Activated naive CD4-positive, alpha-beta T cell treated with anti-CD3 and anti-CD28 coated beads for 36 hours (primary cell): ENCODE data around the gene PI4K2B. TPM values are rescaled to one million over a fixed set of nuclear protein-coding genes. Genes with fewer than 3 reads are reported as not detected.
A peak's percentile ranks its signal among the peaks of the same experiment; 100 is the strongest.
"Not testable (repeated sequence)": the region's sequence is repeated elsewhere in the genome, so short reads cannot be mapped to it uniquely, and the experiment has no call there.

ENCODE experiments used
- CTCF ChIA-PET: fragments of 350-600 bp; sonication (Branson Sonifier 250); formaldehyde crosslinking; loops from one replicate; lab custom pipeline; 2021; ENCODE audit warnings: antibody characterized with exemption; lab: Charles Lee
- DNase-seq: peaks from one replicate; pipeline ENCODE4 v3.0.0-alpha.2; 2020
- H3K27ac Mint-ChIP-seq: one replicate; pipeline ENCODE4 v1.8.0; 2021; ENCODE audit warnings: mild to moderate bottlenecking, mixed read lengths
- H3K27me3 Mint-ChIP-seq: one replicate; pipeline ENCODE4 v1.8.0; 2021; ENCODE audit warnings: low read depth, mixed read lengths
- H3K36me3 Mint-ChIP-seq: one replicate; pipeline ENCODE4 v1.8.0; 2021; ENCODE audit warnings: low read depth, mixed read lengths
- H3K4me1 Mint-ChIP-seq: one replicate; pipeline ENCODE4 v1.8.0; 2021; ENCODE audit warnings: low read depth, mixed read lengths
- H3K4me3 Mint-ChIP-seq: one replicate; pipeline ENCODE4 v1.8.0; 2021; ENCODE audit warnings: mild to moderate bottlenecking, moderate library complexity, mixed read lengths
- H3K9me3 Mint-ChIP-seq: one replicate; pipeline ENCODE4 v1.8.0; 2021; ENCODE audit warnings: mixed read lengths
- intact Hi-C: fragments of 100-400 bp; cut with micrococcal nuclease; formaldehyde crosslinking; loops from one replicate; pipeline ENCODE4 v1.15.1; 2023
- total RNA-seq, 2 experiments: library from RNA; stranded (reverse); gene quantifications; one replicate each; pipeline ENCODE4 v1.2.3, GENCODE V29; 2021

Gene PI4K2B
- total RNA-seq, 2 experiments from 2014 or later, result 38.0 to 40.1 TPM

DNA sequence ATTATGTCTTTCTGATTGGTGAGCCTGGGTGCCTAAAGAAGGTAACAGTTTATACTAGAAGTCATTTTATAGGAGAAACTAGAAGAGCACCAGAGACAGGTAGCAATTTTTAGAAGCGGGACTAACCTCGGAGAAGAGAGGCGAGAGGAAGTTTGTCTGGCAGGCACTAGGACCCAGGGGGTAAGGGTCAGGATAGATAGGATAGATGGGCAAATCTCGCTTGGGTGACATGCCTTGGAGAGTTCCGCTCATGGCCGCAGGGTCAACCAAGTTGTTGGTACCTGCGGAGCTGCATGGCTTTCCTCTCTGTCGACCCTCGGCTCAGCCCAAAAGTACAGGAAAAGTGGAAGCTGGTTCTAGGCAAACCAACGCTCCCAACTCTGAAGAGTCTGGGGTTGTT lies 11.3 kb downstream of the PI4K2B start:
- Mint-ChIP-seq H3K4me3 (no peak overlapping the region), H3K27ac (no peak overlapping the region), H3K9me3 (peaks cover 3% of the 10 kb centered on the region), H3K27me3 (no peaks in the 10 kb centered on the region), H3K36me3 (peaks cover 36% of the 10 kb centered on the region), H3K4me1 (peaks cover 18% of the 10 kb centered on the region)
- intact Hi-C loops, result no loop called here
- DNase-seq, result no peak
- CTCF ChIA-PET, result no interaction called here

DNA sequence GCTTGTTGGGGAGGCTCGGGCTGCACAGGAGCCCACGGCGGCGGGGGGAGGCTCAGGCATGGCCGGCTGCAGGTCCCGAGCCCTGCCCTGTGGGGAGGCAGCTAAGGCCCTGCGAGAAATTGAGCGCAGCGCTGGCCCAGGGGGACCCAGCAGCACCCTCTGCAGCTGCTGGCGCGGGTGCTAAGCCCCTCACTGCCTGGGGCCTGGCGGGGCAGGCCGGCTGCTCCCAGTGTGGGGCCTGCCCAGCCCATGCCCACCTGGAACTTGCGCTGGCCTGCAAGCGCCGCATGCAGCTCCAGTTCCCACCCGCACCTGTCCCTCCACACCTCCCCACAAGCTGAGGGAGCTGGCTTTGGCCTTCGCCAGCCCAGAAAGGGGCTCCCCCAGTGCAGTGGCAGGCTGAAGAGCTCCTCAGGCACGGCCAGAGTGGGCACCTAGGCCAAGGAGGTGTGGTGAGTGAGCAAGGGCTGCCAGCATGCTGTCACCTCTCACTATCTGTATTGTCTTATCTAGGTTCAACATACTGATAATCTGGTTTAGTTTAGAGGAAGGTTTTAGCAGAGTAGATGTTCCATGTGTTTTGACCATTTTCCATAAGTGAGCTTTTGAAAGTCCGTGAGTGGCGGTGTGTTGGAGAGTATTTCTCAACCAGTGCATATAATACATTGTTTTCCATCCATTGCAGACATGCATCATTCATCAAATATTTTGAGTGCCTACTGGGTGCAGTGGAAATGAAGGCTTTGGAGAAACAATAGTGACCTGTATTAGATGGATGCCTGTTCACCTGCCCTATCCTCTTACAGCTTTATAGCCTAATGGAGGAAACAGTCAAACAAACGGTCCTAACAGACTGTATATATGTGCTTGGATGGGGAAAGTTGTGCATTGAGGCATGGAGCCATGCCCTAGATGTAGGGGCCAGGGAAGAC lies 13.1 kb downstream of the PI4K2B start:
- Mint-ChIP-seq H3K4me3 (no peak overlapping the region), H3K9me3 (peaks cover 3% of the 10 kb centered on the region), H3K27me3 (no peaks in the 10 kb centered on the region), H3K36me3 (peaks cover 39% of the 10 kb centered on the region), H3K27ac (no peak overlapping the region), H3K4me1 (peaks cover 20% of the 10 kb centered on the region)
- no peak for DNase-seq
- intact Hi-C loops, result no loop called here
- CTCF ChIA-PET, result interaction anchor here (0.7 kb wide), 1 partner anchor 133 kb away, joined by 4 read pairs; no protein-coding TSS in a partner anchor

DNA sequence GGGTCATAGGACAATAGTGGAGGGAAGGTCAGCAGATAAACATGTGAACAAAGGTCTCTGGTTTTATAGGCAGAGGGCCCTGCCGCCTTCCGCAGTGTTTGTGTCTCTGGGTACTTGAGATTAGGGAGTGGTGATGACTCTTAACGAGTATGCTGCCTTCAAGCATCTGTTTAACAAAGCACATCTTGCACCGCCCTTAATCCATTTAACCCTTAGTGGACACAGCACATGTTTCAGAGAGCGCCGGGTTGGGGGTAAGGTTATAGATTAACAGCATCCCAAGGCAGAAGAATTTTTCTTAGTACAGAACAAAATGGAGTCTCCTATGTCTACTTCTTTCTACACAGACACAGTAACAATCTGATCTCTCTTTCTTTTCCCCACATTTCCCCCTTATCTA lies 15.0 kb downstream of the PI4K2B start:
- intact Hi-C loops, H3K27ac Mint-ChIP-seq, H3K9me3 Mint-ChIP-seq, H3K4me3 Mint-ChIP-seq, DNase-seq, CTCF ChIA-PET, H3K27me3 Mint-ChIP-seq: not testable (repeated sequence)
- Mint-ChIP-seq H3K4me1 (peaks cover 34% of the 10 kb centered on the region), H3K36me3 (peaks cover 34% of the 10 kb centered on the region)

DNA sequence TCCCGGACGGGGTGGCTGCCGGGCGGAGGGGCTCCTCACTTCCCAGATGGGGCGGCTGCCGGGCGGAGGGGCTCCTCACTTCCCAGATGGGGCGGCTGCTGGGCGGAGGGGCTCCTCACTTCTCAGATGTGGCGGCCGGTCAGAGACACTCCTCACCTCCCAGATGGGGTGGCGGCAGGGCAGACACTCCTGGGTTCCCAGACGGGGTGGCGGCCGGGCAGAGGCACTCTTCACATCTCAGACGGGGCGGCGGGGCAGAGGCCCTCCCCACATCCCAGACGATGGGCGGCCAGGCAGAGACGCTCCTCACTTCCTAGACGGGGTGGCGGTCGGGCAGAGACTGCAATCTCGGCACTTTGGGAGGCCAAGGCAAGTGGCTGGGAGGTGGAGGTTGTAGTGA lies 15.7 kb downstream of the PI4K2B start:
- Mint-ChIP-seq H3K36me3 (peaks cover 30% of the 10 kb centered on the region), H3K4me1 (peaks cover 34% of the 10 kb centered on the region)
- H3K9me3 Mint-ChIP-seq, intact Hi-C loops, CTCF ChIA-PET, DNase-seq, H3K27ac Mint-ChIP-seq, H3K4me3 Mint-ChIP-seq, H3K27me3 Mint-ChIP-seq: not testable (repeated sequence)

DNA sequence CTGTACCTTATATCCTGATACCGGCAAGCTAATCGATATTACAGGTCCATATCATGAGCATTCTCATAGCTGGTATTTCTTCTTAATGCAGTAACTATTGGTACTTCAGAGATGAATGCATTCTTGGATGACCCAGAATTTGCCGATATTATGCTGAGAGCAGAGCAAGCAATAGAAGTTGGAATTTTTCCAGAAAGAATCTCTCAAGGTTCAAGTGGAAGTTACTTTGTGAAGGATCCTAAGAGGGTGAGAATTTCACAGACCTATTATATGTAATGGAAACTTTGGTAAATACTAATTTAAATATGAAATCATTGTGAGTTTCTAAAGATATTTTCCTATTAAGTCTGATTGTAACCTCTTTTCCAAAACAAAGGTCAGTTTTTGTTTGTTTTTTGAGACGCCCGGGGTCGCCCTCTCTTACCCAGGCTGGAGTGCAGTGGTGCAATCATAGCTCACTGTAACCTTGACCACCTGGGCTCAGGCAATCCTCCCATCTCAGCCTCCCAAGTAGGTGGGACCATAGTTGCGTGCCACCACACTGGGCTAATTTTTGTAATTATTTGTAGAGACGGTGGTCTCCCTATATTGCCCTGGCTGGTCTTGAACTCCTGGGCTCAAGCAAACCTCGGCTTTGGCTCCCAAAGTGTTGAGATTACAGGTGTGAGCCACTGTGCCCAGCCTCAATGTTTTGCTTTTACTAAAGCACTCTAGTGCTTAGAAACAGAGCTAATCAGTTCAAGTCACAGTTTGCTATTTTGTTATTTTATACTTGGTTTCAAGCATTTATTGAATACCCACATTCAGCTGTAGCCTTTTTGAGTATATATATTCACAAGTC lies 18.6 kb downstream of the PI4K2B start:
- H3K36me3 Mint-ChIP-seq, result peaks cover 28% of the 10 kb centered on the region
- no peak overlapping the region for H3K4me3 Mint-ChIP-seq
- CTCF ChIA-PET, result interaction anchor here (0.6 kb wide), 1 partner anchor 16 kb away, joined by 3 read pairs; no protein-coding TSS in a partner anchor
- peaks cover 33% of the 10 kb centered on the region for H3K4me1 Mint-ChIP-seq
- H3K27me3 Mint-ChIP-seq, result no peaks in the 10 kb centered on the region
- peaks cover 3% of the 10 kb centered on the region for H3K9me3 Mint-ChIP-seq
- no peak overlapping the region for H3K27ac Mint-ChIP-seq
- DNase-seq, result no peak
- intact Hi-C loops, result no loop called here

DNA sequence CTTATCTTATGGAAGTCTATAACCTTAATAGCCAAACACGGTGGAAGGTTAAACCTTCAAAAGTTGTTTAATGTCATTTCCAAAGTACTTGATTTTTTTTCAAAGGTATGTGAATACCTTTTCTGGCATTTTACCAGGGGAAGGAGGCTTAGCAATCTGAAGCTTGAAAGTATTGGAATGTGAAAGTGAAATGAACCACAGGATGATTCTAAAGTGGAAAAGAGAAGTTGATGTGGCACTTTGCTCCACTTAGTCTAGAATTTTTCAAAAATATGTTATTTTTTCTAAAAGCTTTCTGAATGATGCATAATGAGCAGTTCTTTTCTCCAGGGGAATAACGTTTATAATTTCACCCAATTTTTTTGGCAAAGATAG lies 19.2 kb downstream of the PI4K2B start:
- Mint-ChIP-seq H3K9me3 (peaks cover 3% of the 10 kb centered on the region), H3K27ac (no peak overlapping the region), H3K4me1 (peaks cover 33% of the 10 kb centered on the region), H3K36me3 (peaks cover 28% of the 10 kb centered on the region), H3K4me3 (no peak overlapping the region), H3K27me3 (no peaks in the 10 kb centered on the region)
- no peak for DNase-seq
- intact Hi-C loops, result no loop called here
- CTCF ChIA-PET, result no interaction called here

DNA sequence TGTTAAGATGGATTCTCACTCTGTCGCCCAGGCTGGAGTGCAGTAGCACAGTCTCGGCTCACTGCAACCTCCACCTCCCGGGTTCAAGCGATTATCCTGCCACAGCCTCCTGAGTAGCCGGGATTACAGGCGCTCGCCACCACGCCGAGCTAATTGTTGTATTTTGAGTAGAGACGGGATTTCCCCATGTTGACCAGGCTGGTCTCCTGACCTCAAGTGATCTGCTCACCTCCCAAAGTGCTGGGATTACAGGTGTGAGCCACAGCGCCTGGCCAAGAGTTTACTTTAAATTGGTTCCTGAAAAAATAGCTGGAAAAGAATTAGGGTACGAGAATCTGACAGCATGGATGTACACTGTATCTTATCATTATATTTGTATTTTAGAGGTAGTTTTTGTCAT lies 20.0 kb downstream of the PI4K2B start:
- peaks cover 33% of the 10 kb centered on the region for H3K4me1 Mint-ChIP-seq
- CTCF ChIA-PET, result not testable (repeated sequence)

DNA sequence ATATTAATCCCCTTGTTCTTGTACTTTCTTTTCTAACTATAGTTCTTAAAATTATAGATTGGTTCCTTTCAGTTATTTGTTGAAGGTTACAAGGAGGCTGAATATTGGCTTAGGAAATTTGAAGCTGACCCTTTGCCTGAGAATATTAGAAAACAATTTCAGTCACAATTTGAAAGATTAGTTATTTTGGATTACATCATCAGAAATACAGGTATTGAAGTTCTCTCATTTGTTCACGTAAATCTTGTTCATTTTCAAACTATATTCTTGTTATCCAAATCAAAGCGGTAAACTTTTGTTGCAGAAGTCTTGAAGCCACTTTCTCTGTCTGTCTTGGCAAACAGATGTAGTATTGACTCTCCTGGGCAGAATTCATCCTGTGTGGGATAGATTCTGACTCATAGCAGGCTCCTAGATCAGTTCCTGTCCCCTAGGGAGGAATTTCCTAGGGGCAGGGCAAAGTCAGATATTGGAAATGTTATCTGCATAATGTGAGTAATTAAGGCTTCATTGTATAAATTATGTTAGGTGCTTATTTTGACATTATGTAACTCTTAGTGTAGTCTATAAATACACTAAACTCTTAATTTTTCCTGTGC lies 25.2 kb downstream of the PI4K2B start:
- intact Hi-C loops, result no loop called here
- no peaks in the 10 kb centered on the region for H3K27me3 Mint-ChIP-seq
- no peak overlapping the region for H3K4me3 Mint-ChIP-seq
- peaks cover 25% of the 10 kb centered on the region for H3K36me3 Mint-ChIP-seq
- H3K27ac Mint-ChIP-seq, result no peak overlapping the region
- CTCF ChIA-PET, result no interaction called here
- no peaks in the 10 kb centered on the region for H3K9me3 Mint-ChIP-seq
- no peak for DNase-seq
- no peaks in the 10 kb centered on the region for H3K4me1 Mint-ChIP-seq

More for the DNA sequence above, 20.0 kb downstream of the PI4K2B start:
- H3K27me3 Mint-ChIP-seq, DNase-seq, H3K9me3 Mint-ChIP-seq, intact Hi-C loops, H3K4me3 Mint-ChIP-seq, H3K27ac Mint-ChIP-seq: not testable (repeated sequence)
- H3K36me3 Mint-ChIP-seq, result peaks cover 24% of the 10 kb centered on the region

DNA sequence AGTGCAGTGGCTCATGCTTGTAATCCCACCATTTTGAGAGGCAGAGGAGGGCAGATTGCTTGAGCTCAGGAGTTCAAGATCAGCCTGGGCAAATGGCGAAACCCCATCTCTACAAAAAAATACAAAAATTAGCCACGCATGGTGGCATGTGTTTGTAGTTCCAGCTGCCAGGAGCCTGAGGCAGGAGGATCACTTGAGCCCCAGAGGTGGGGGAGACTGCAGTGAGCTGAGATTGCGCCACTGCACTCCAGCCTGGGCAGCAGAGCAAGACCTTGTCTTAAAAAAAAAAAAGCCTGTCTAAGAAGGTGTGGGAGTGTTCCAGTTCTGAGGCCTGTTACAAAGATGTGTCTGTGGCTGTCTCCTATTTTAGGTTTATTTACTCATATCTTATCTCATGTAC lies 38.0 kb downstream of the PI4K2B start:
- no peaks in the 10 kb centered on the region for H3K9me3 Mint-ChIP-seq
- intact Hi-C loops, result no loop called here
- H3K4me3 Mint-ChIP-seq, result no peak overlapping the region
- DNase-seq, result no peak
- CTCF ChIA-PET, result no interaction called here
- H3K27ac Mint-ChIP-seq, result no peak overlapping the region
- H3K4me1 Mint-ChIP-seq, result no peaks in the 10 kb centered on the region
- H3K36me3 Mint-ChIP-seq, result peaks cover 23% of the 10 kb centered on the region
- H3K27me3 Mint-ChIP-seq, result no peaks in the 10 kb centered on the region

DNA sequence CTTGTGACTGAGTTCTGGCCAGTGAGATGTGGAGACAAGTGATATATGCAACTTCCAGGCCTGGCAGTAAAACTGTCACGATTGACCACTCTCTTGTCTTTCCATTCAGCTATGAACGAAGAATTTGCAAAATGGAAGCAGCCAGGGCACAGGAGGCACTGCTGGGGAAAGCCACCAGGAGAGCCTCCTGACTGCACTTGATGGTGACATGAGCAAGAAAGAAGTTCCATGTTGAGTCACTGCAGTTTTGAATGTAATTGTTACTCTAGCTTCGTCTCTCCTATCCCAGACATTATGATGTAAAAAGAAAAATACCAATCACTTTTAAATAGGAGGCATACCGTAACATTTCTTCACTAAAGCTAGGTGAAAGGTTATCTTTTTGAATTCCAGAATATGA lies 46.4 kb downstream of the PI4K2B start:
- CTCF ChIA-PET, result interaction anchor here (0.6 kb wide), 1 partner anchor 137 kb away, joined by 3 read pairs; no protein-coding TSS in a partner anchor
- H3K4me1 Mint-ChIP-seq, result no peaks in the 10 kb centered on the region
- intact Hi-C loops, result no loop called here
- no peaks in the 10 kb centered on the region for H3K9me3 Mint-ChIP-seq
- peaks cover 18% of the 10 kb centered on the region for H3K36me3 Mint-ChIP-seq
- peak; percentile 6 for DNase-seq
- no peaks in the 10 kb centered on the region for H3K27me3 Mint-ChIP-seq
- H3K27ac Mint-ChIP-seq, result no peak overlapping the region
- H3K4me3 Mint-ChIP-seq, result no peak overlapping the region

DNA sequence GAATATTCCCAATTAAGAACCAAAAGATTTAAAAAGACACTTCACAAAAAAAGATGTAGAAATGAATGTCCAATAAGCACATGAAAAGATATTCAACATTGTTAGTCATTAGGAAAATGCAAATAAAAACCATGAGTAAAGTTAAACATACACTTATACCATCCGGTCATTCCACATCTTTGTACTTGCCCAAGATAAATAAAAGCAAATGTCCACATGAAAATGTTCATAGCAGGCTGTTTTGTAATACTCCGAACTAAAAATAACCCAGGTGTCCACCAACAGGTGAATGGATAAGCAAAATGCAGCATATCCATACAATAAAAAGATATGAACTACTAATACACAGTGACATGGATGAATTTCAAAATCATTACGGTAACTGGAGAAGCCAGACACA lies 50.1 kb downstream of the PI4K2B start:
- CTCF ChIA-PET, result no interaction called here
- Mint-ChIP-seq H3K27me3 (peaks cover 6% of the 10 kb centered on the region), H3K36me3 (peaks cover 16% of the 10 kb centered on the region), H3K4me3 (no peak overlapping the region), H3K27ac (no peak overlapping the region), H3K9me3 (peaks cover 10% of the 10 kb centered on the region), H3K4me1 (no peaks in the 10 kb centered on the region)
- DNase-seq, result no peak
- intact Hi-C loops, result no loop called here

DNA sequence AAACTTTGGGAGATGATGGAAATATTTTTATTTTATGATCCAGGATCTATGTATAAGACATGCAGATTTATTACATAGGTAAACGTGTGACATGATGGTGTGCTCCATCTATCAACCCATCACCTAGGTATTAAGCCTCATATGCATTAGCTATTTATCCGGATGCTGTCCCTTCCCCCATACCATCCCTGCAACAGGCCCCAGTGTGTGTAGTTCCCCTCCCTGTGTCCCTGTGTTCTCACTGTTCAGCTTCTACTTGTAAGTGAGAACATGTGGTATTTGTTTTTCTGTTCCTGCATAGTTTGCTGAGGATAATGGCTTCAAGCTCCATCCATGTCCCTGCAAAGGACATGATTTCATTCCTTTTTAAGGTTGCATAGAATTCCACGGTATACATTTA lies 50.6 kb downstream of the PI4K2B start:
- CTCF ChIA-PET, result no interaction called here
- Mint-ChIP-seq H3K27ac (no peak overlapping the region), H3K36me3 (peaks cover 16% of the 10 kb centered on the region), H3K27me3 (peaks cover 6% of the 10 kb centered on the region), H3K4me1 (no peaks in the 10 kb centered on the region), H3K4me3 (no peak overlapping the region), H3K9me3 (peaks cover 10% of the 10 kb centered on the region)
- intact Hi-C loops, result no loop called here
- DNase-seq, result no peak
